Measurements from ENCODE around the gene LFNG. TPM values are rescaled to one million over a fixed set of nuclear protein-coding genes. Genes with fewer than 3 reads are reported as not detected.

The LFNG gene
- total and polyA plus RNA-seq, 12 donors: 2.4 to 11.8 (median 9.0) TPM

DNA sequence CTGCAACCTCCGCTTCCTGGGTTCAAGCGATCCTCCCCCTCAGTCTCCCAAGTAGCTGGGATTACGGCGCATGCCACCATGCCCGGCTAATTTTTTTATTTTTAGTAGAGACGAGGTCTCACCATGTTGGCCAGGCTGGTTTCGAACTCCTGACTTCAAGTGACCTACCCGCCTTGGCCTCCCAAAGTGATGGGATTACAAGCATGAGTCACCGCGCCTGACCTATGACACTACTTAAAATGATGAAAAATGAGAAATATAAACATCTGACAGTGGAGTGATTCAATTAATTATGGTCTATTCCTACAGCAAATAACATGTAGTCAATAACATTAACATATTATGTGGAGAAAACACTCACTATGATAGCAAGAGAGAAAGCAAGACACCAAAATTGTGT lies 33.5 kb downstream of the LFNG start:
- ATAC-seq (no peak), DNase-seq (no peak)
- 98 to 99% methylated on average over 10 of the region's 10 CpGs for WGBS, 2 donors
- Histone ChIP-seq H3K27ac (no peak overlapping the region), H3K9me3 (no peaks in the 10 kb centered on the region), H3K4me1 (peaks cover 0 to 44% (median 28%) of the 10 kb centered on the region in 9 donors), H3K36me3 (peaks cover 0 to 56% (median 14%) of the 10 kb centered on the region in 9 donors), H3K27me3 (no peaks in the 10 kb centered on the region), H3K4me3 (peak overlapping the region in 1 of 10 donors; percentile 99)
- TF ChIP-seq, protein P1, sequence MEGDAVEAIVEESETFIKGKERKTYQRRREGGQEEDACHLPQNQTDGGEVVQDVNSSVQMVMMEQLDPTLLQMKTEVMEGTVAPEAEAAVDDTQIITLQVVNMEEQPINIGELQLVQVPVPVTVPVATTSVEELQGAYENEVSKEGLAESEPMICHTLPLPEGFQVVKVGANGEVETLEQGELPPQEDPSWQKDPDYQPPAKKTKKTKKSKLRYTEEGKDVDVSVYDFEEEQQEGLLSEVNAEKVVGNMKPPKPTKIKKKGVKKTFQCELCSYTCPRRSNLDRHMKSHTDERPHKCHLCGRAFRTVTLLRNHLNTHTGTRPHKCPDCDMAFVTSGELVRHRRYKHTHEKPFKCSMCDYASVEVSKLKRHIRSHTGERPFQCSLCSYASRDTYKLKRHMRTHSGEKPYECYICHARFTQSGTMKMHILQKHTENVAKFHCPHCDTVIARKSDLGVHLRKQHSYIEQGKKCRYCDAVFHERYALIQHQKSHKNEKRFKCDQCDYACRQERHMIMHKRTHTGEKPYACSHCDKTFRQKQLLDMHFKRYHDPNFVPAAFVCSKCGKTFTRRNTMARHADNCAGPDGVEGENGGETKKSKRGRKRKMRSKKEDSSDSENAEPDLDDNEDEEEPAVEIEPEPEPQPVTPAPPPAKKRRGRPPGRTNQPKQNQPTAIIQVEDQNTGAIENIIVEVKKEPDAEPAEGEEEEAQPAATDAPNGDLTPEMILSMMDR (IDR thresholded peaks at IDR 0.05): no peak
- intact Hi-C loops (cut with DNase I): loop anchor here in 5 of 10 donors (5.0 to 10.0 kb wide), 2 partner anchors 76 to 78 kb away; partner anchors contain the start of gene GRIFIN (in 5 of the 5)

DNA sequence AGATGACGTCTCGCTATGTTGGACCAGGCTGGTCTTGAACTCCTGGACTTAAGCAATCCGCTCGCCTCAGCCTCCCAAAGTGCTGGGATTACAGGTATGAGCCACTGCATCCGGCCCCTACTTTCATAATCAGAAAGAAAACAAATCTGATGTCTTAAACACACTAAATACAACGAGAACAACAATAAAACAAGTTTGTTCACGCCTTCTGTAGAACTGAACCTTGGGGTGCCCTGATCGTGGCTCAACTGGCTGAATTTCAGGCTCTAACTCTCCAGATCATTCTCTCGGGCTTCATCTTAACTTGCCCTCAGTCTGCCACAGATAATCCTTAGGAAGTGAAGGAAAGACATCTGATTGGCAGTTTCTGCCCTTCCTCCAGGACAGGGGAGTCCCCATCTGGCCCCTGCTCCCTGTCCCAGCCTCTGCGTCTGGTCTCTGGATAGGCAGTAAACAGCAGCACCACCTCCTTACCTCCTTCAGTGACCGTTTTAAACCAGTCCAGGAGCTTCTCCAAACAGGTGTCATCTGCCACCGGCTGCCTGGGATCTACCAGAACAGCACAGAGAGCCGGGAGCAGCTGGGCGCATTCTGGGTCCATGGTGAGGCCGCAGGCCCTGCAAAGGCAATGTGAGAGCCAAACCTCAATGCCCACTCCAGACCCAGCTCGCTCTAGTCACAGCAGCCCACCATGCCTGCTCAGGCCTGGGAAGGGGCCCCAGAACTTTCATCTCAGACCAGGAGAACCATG lies 34.4 kb downstream of the LFNG start:
- no peaks in the 10 kb centered on the region for H3K27me3 ChIP-seq
- 77 to 81% methylated on average over 16 of the region's 16 CpGs for WGBS, 2 donors
- intact Hi-C loops (cut with DNase I): loop anchor here in 5 of 10 donors (5.0 to 10.0 kb wide), 2 partner anchors 77 to 79 kb away; partner anchors contain the start of gene GRIFIN (in 5 of the 5)
- DNase-seq: no peak
- H3K4me1 ChIP-seq: peaks cover 0 to 51% (median 33%) of the 10 kb centered on the region in 9 donors
- no peaks in the 10 kb centered on the region for H3K9me3 ChIP-seq
- TF ChIP-seq, protein P1 (IDR thresholded peaks at IDR 0.05): no peak
- H3K27ac ChIP-seq: peak overlapping the region in 3 of 10 donors; percentile 11 to 100 (median 99)
- H3K4me3 ChIP-seq: peak overlapping the region; percentile 86 to 99 (median 92)
- H3K36me3 ChIP-seq: peaks cover 0 to 47% (median 5%) of the 10 kb centered on the region in 9 donors
- ATAC-seq: no peak

DNA sequence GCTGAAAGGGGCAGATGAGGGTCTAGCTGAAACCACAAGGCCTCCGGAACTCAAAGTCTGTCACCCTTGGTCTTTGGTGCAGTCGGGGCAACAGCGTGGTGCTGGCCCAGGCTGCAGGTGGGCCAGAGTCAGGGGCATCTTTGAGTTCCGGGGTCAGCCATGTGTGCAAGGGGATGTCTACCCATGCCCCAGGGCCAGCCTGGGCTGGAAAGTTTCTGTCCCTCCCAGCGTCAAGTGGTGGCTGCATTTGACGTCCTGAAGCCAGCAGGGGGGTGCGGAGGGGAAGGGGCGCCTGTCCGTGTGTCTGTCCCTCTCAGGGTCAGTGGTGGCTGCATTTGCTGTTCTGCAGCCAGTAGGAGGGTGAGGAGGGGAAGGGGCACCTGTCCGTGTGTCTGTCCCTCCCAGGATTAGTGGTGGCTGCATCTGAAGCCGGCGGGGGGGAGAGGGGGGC lies 35.1 kb downstream of the LFNG start:
- Histone ChIP-seq H3K9me3 (no peaks in the 10 kb centered on the region), H3K27ac (peak overlapping the region in 9 of 10 donors; percentile 95 to 100 (median 100)), H3K36me3 (peaks cover 0 to 40% (median 2%) of the 10 kb centered on the region in 9 donors), H3K4me3 (peak overlapping the region; percentile 86 to 99 (median 92)), H3K4me1 (peaks cover 0 to 55% (median 36%) of the 10 kb centered on the region in 9 donors), H3K27me3 (no peaks in the 10 kb centered on the region)
- intact Hi-C loops (cut with DNase I): loop anchor here in 6 of 10 donors (5.0 to 10.0 kb wide), 4 partner anchors 32 to 80 kb away; partner anchors contain the start of gene GRIFIN (in 6 of the 6)
- ATAC-seq: peak in 1 of 8 donors; percentile 1
- no peak for DNase-seq
- TF ChIP-seq, protein P1 (IDR thresholded peaks at IDR 0.05): no peak
- WGBS, 2 donors: 8 to 10% methylated on average over 12 of the region's 12 CpGs

Measured in heart right ventricle (tissue), 16 donors.